ENCODE data around the gene NDUFAF7. TPM values are rescaled to one million over a fixed set of nuclear protein-coding genes. Genes with fewer than 3 reads are reported as not detected.

The NDUFAF7 gene
- total and polyA plus RNA-seq, 7 donors, result 6.7 to 35.0 (median 26.7) TPM

GRCh38 chr2:37250869-37251740, 19.6 kb downstream of the NDUFAF7 start:
- H3K27ac ChIP-seq, result peak overlapping the region in 1 of 4 donors; percentile 1
- WGBS, 2 donors, result 86% methylated on average over 5 of the region's 5 CpGs

GRCh38 chr2:37262522-37262921, 31.1 kb downstream of the NDUFAF7 start:
- TF ChIP-seq POLR2AphosphoS5 (IDR thresholded peaks at IDR 0.05) (no peak), POLR2A (IDR thresholded peaks at IDR 0.05) (no peak), EP300 (IDR thresholded peaks at IDR 0.05) (no peak)
- TF ChIP-seq, protein P1, sequence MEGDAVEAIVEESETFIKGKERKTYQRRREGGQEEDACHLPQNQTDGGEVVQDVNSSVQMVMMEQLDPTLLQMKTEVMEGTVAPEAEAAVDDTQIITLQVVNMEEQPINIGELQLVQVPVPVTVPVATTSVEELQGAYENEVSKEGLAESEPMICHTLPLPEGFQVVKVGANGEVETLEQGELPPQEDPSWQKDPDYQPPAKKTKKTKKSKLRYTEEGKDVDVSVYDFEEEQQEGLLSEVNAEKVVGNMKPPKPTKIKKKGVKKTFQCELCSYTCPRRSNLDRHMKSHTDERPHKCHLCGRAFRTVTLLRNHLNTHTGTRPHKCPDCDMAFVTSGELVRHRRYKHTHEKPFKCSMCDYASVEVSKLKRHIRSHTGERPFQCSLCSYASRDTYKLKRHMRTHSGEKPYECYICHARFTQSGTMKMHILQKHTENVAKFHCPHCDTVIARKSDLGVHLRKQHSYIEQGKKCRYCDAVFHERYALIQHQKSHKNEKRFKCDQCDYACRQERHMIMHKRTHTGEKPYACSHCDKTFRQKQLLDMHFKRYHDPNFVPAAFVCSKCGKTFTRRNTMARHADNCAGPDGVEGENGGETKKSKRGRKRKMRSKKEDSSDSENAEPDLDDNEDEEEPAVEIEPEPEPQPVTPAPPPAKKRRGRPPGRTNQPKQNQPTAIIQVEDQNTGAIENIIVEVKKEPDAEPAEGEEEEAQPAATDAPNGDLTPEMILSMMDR (IDR thresholded peaks at IDR 0.05), result no peak
- WGBS, 2 donors, result 58 to 88% methylated on average over 2 of the region's 2 CpGs
- Histone ChIP-seq H3K36me3 (peaks cover 0 to 57% (median 11%) of the 10 kb centered on the region in 4 donors), H3K27me3 (no peaks in the 10 kb centered on the region), H3K27ac (no peak overlapping the region), H3K4me3 (no peak overlapping the region), H3K9me3 (no peaks in the 10 kb centered on the region), H3K4me1 (peaks cover 0 to 18% (median 4%) of the 10 kb centered on the region in 4 donors)
- intact Hi-C loops (cut with DNase I), result no loop called here
- no peak for DNase-seq

More at GRCh38 chr2:37250869-37251740, 19.6 kb downstream of the NDUFAF7 start:
- Histone ChIP-seq H3K4me1 (no peaks in the 10 kb centered on the region), H3K4me3 (no peak overlapping the region), H3K9me3 (no peaks in the 10 kb centered on the region), H3K36me3 (peaks cover 13 to 96% (median 41%) of the 10 kb centered on the region in 4 donors), H3K27me3 (no peaks in the 10 kb centered on the region)
- DNase-seq, result no peak
- TF ChIP-seq, protein P1 (IDR thresholded peaks at IDR 0.05), result no peak
- TF ChIP-seq POLR2A (IDR thresholded peaks at IDR 0.05) (no peak), POLR2AphosphoS5 (IDR thresholded peaks at IDR 0.05) (no peak), EP300 (IDR thresholded peaks at IDR 0.05) (no peak)
- intact Hi-C loops (cut with DNase I), result no loop called here

DNA sequence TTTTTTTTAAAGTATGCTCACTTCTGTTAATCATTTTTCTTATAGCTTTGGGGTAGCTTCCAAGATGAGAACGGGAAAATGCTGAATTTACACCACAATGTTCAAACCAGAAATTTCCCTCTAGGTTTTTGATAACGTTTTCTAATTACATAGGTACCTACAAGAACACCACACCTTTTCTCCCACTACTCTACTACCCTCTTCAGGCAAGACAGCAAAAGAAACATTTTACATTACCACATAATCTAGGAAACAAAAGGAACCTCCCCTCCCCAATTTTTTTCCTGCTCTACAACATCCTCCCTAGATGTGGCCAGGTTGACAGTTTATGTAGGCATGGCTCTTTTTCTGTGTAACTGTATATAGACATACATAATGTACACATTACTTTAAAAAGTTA, 32.4 kb downstream of the NDUFAF7 start:
- TF ChIP-seq POLR2AphosphoS5 (IDR thresholded peaks at IDR 0.05) (no peak), POLR2A (IDR thresholded peaks at IDR 0.05) (no peak), EP300 (IDR thresholded peaks at IDR 0.05) (no peak)
- TF ChIP-seq, protein P1 (IDR thresholded peaks at IDR 0.05), result no peak
- Histone ChIP-seq H3K4me1 (peaks cover 0 to 24% (median 7%) of the 10 kb centered on the region in 4 donors), H3K27ac (no peak overlapping the region), H3K4me3 (no peak overlapping the region), H3K36me3 (peaks cover 0 to 57% (median 13%) of the 10 kb centered on the region in 4 donors), H3K9me3 (no peaks in the 10 kb centered on the region), H3K27me3 (no peaks in the 10 kb centered on the region)
- WGBS, 2 donors, result 83 to 86% methylated on average over 2 of the region's 2 CpGs
- intact Hi-C loops (cut with DNase I), result no loop called here
- DNase-seq, result no peak

GRCh38 chr2:37267685-37268084, 36.2 kb downstream of the NDUFAF7 start:
- Histone ChIP-seq H3K27ac (no peak overlapping the region), H3K4me3 (no peak overlapping the region), H3K9me3 (no peaks in the 10 kb centered on the region), H3K4me1 (peaks cover 0 to 15% (median 4%) of the 10 kb centered on the region in 4 donors), H3K27me3 (no peaks in the 10 kb centered on the region), H3K36me3 (peaks cover 4 to 82% (median 14%) of the 10 kb centered on the region in 4 donors)
- no peak for DNase-seq
- intact Hi-C loops (cut with DNase I), result no loop called here
- TF ChIP-seq EP300 (IDR thresholded peaks at IDR 0.05) (no peak), POLR2AphosphoS5 (IDR thresholded peaks at IDR 0.05) (no peak), POLR2A (IDR thresholded peaks at IDR 0.05) (no peak)
- TF ChIP-seq, protein P1 (IDR thresholded peaks at IDR 0.05), result no peak

Data from sigmoid colon (tissue), 7 donors.